HepG2 (cell line): ENCODE measurements around the gene ADAR. TPM values are rescaled to one million over a fixed set of nuclear protein-coding genes. Genes with fewer than 3 reads are reported as not detected.

ENCODE experiments used
- ARID4A ChIP-seq: sonication (generic); formaldehyde crosslinking; IDR thresholded peaks from 2 replicates; pipeline ENCODE4 v1.5.0; 2020; ENCODE audit warnings: mild to moderate bottlenecking, missing genetic modification reagents, borderline replicate concordance
- BRF2 ChIP-seq: sonication (generic); formaldehyde crosslinking; IDR thresholded peaks from 2 replicates; pipeline ENCODE4 v1.8.1; 2022; ENCODE audit warnings: mild to moderate bottlenecking, missing genetic modification reagents
- FOSL2 ChIP-seq: sonication (generic); formaldehyde crosslinking; IDR thresholded peaks from 2 replicates; pipeline ENCODE4 v1.4.0; 2020; ENCODE audit warnings: missing genetic modification reagents
- GLMP ChIP-seq: sonication (generic); formaldehyde crosslinking; IDR thresholded peaks from 2 replicates; pipeline ENCODE4 v1.9.0; 2021; ENCODE audit warnings: missing genetic modification reagents, mild to moderate bottlenecking, borderline replicate concordance
- HOXA7 ChIP-seq: sonication (generic); formaldehyde crosslinking; IDR thresholded peaks from 2 replicates; pipeline ENCODE4 v1.8.1; 2022; ENCODE audit warnings: mild to moderate bottlenecking, missing genetic modification reagents, moderate library complexity
- JUND ChIP-seq: sonication (generic); formaldehyde crosslinking; IDR thresholded peaks from 2 replicates; pipeline ENCODE4 v1.8.0; 2022; ENCODE audit warnings: mild to moderate bottlenecking, missing genetic modification reagents
- MXD3 ChIP-seq: IDR thresholded peaks from 2 replicates; pipeline ENCODE4 v1.6.1; 2016; ENCODE audit warnings: mild to moderate bottlenecking, missing biosample characterization, missing genetic modification reagents
- MZF1 ChIP-seq: sonication (generic); formaldehyde crosslinking; IDR thresholded peaks from 2 replicates; pipeline ENCODE4 v1.8.1; 2023; ENCODE audit warnings: mild to moderate bottlenecking, missing genetic modification reagents, borderline replicate concordance
- NR2F1 ChIP-seq, 2 experiments: fragments of 450-650 bp in 1 of 2; formaldehyde crosslinking in 1 of 2; IDR thresholded peaks; 2 replicates each; pipeline versions ENCODE4 v1.5.0 to v1.6.1; 2016 to 2020; ENCODE audit warnings: mild to moderate bottlenecking in 1 of 2, missing compliant biosample characterization in 1 of 2, missing genetic modification reagents in 1 of 2, moderate library complexity in 1 of 2
- RBFOX2 ChIP-seq: fragments of 200-400 bp; formaldehyde crosslinking; IDR thresholded peaks from 2 replicates; pipeline ENCODE4 v1.6.1; 2017; ENCODE audit warnings: low read depth, mild to moderate bottlenecking, low read length
- SMARCE1 ChIP-seq: fragments of 450-650 bp; IDR thresholded peaks from 2 replicates; pipeline ENCODE4 v1.6.1; 2017; ENCODE audit warnings: borderline replicate concordance
- ZNF264 ChIP-seq: sonication (generic); formaldehyde crosslinking; IDR thresholded peaks from 2 replicates; pipeline ENCODE4 v1.4.0; 2020; ENCODE audit warnings: missing genetic modification reagents
- ZNF850 ChIP-seq: sonication (generic); formaldehyde crosslinking; conservative IDR thresholded peaks from 2 replicates; pipeline ENCODE4 v1.9.0; 2021; ENCODE audit warnings: mild to moderate bottlenecking, missing genetic modification reagents
- ZSCAN21 ChIP-seq: sonication (generic); formaldehyde crosslinking; IDR thresholded peaks from 2 replicates; pipeline ENCODE4 v1.8.0; 2022; ENCODE audit warnings: mild to moderate bottlenecking, missing genetic modification reagents, moderate library complexity, borderline replicate concordance
- ZSCAN29 ChIP-seq: sonication (generic); formaldehyde crosslinking; conservative IDR thresholded peaks from 2 replicates; pipeline ENCODE4 v1.4.0; 2020; ENCODE audit warnings: mild to moderate bottlenecking, missing genetic modification reagents
- ZXDC ChIP-seq: sonication (generic); formaldehyde crosslinking; IDR thresholded peaks from 2 replicates; pipeline ENCODE4 v1.5.0; 2020; ENCODE audit warnings: mild to moderate bottlenecking, missing genetic modification reagents
- polyA plus RNA-seq, 8 experiments: library from polyadenylated mRNA; depleted of rRNA in 3 of 8; stranded (reverse) in 7 of 8; unstranded in 1 of 8; fragments of >200 nt; fragmentation: Illumina TruSeq in 4 of 8; extraction: Trizol in 4 of 8; gene quantifications; 2 replicates each; pipeline versions ENCODE4 v1.2.1 to v1.2.3, GENCODE V29; 2011 to 2016; ENCODE audit warnings: low read depth in 4 of 8, missing spikeins in 1 of 8, mixed read lengths in 1 of 8; ENCODE audit not compliant: insufficient read depth in 1 of 8
- total RNA-seq, 5 experiments: library from RNA; depleted of rRNA; stranded (reverse); fragments of >200 nt; fragmentation: Illumina TruSeq; extraction: Trizol; gene quantifications; 2 replicates each; pipeline ENCODE4 v1.2.3, GENCODE V29; 2016; ENCODE audit warnings: low read depth in 1 of 5

Gene ADAR
- total and polyA plus RNA-seq, 2 of the 13 experiments (the other 11 are each of a cell fraction or from before 2014, with no cell fraction given): 70.8 to 86.2 TPM

- TF ChIP-seq HOXA7 (CRISPR knock-in tag): peak; percentile 93; the same call in 1 of the 2 replicates
- peak; percentile 95 for TF ChIP-seq BRF2 (CRISPR knock-in tag)
- peak; percentile 85 for TF ChIP-seq JUND (CRISPR knock-in tag)
- peak; percentile 92; the same call in 1 of the 2 replicates for TF ChIP-seq ARID4A (CRISPR knock-in tag)
- TF ChIP-seq MXD3: peak; percentile 98
- no peak for TF ChIP-seq SMARCE1
- TF ChIP-seq ZNF850 (CRISPR knock-in tag): 0 out of 2 replicates have a peak, but pooled peaks have one; percentile 58
- TF ChIP-seq MZF1: no peak
- peak; percentile 88 for TF ChIP-seq RBFOX2
- TF ChIP-seq NR2F1 (CRISPR knock-in tag; IDR thresholded peaks at IDR 0.05): 0 out of 4 replicates have a peak, but pooled peaks of 1 of the 2 experiments have one; percentile 33
- peak; percentile 93; the same call in 1 of the 2 replicates for TF ChIP-seq ZNF264
- peak; percentile 97 for TF ChIP-seq ZSCAN21 (CRISPR knock-in tag)
- peak; percentile 64 for TF ChIP-seq FOSL2 (CRISPR knock-in tag)
- TF ChIP-seq ZSCAN29 (CRISPR knock-in tag): peak; percentile 88
- TF ChIP-seq GLMP (CRISPR knock-in tag): no peak
- TF ChIP-seq ZXDC (CRISPR knock-in tag): peak; percentile 75; the same call in 1 of the 2 replicates
Measured at GRCh38 chr1:154558720-154559465, 49.1 kb downstream of the ADAR start (continued).
